Ascending aorta (tissue), 2 donors: ENCODE measurements around the gene MPRIP. TPM values are rescaled to one million over a fixed set of nuclear protein-coding genes. Genes with fewer than 3 reads are reported as not detected.
"Not testable (repeated sequence)": the region's sequence is repeated elsewhere in the genome, so short reads cannot be mapped to it uniquely, and the experiment has no call there.

Experiments
- DNase-seq, 2 donors: peaks; one replicate each; pipeline ENCODE4 v3.0.0-alpha.2; 2019; ENCODE audit warnings: low spot score in 2 of 2
- H3K27ac ChIP-seq, 2 donors: fragments of 200-600 bp; sonication (generic); one replicate each; pipeline ENCODE4 v1.5.1; 2016 to 2017; ENCODE audit warnings: mild to moderate bottlenecking in 1 of 2
- H3K27me3 ChIP-seq: fragments of 200-600 bp; sonication (generic); one replicate; pipeline ENCODE4 v1.5.1; 2017
- H3K36me3 ChIP-seq, 2 donors: fragments of 200-600 bp; sonication (generic); one replicate each; pipeline ENCODE4 v1.5.1; 2016
- H3K4me1 ChIP-seq, 2 donors: fragments of 200-600 bp; sonication (generic); one replicate each; pipeline ENCODE4 v1.5.1; 2016 to 2017; ENCODE audit warnings: mild to moderate bottlenecking in 1 of 2
- H3K4me3 ChIP-seq, 2 donors: fragments of 200-600 bp; sonication (generic); one replicate each; pipeline ENCODE4 v1.5.1; 2016 to 2017; ENCODE audit warnings: mild to moderate bottlenecking in 1 of 2
- H3K9me3 ChIP-seq, 2 donors: fragments of 200-600 bp; sonication (generic); one replicate each; pipeline ENCODE4 v1.5.1; 2016
- intact Hi-C: fragments of 100-400 bp; cut with DNase I; formaldehyde crosslinking; loops from one replicate; pipeline ENCODE4 v1.15.1; 2023
- total RNA-seq: library from RNA; depleted of rRNA; stranded (reverse); fragments of >200 nt; gene quantifications from one replicate; pipeline ENCODE4 v1.1.0, GENCODE V29; 2016
- TF ChIP-seq, protein P1 (sequence below), 3 experiments: fragments of 200-600 bp in 2 of 3; fragments of 450-650 bp in 1 of 3; sonication (generic) in 2 of 3; IDR thresholded peaks; one replicate each; pipeline ENCODE4 v1.5.1; 2016 to 2019; ENCODE audit warnings: antibody characterized with exemption in 3 of 3, mild to moderate bottlenecking in 1 of 3, moderate library complexity in 1 of 3

Gene MPRIP
- total RNA-seq, 1 donor from 2014 or later, result 246 TPM

DNA sequence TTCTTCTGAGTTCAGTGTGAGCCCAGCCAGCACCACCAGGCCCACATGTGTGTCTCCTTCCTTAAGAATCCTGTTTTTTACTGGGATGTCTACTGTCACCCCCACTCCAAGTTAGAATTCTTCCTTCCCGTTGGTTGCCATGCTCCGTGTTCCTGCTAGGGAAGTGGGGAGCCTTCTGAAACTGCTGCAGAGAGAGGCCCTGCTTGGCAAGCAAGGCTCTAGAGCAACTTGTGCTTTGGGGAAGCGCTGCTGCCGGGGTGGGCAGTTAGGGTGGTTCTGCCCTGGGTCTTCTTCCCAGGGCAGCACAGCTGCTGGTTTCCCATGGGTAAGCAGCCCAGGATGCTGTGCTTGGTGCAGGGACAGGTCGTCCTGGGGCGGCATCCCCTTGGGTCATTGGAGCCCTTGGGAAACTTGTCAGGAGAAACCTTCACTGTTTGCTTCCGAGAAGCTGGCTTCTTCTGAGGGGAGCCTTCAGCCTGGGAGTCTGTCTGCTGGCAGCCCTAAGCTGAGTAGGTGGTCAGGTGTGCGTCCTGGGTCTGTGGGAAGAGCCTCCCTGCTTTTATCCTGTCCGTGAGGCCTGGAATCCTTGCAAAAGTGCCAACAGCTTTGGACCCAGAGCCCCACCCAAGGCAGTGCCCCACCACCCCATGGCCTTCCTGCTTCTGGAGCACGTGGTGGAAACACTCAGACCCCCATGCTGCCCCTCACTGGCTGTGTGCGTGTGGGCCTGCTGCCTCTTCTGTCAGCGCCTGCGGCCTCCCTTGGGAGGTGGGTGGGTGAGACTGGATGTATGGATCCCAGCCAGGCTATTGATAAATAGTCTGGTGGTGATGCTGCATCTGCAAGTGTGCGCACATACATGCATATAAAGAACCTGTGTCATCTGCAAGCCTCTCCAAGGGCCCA is 92.0 kb downstream of the MPRIP start:
- no peak overlapping the region for H3K27ac ChIP-seq
- no peaks in the 10 kb centered on the region for H3K27me3 ChIP-seq
- H3K4me1 ChIP-seq, result no peaks in the 10 kb centered on the region
- peaks cover 81 to 98% of the 10 kb centered on the region in 2 donors for H3K36me3 ChIP-seq
- DNase-seq, result no peak
- H3K4me3 ChIP-seq, result no peak overlapping the region
- TF ChIP-seq, protein P1, sequence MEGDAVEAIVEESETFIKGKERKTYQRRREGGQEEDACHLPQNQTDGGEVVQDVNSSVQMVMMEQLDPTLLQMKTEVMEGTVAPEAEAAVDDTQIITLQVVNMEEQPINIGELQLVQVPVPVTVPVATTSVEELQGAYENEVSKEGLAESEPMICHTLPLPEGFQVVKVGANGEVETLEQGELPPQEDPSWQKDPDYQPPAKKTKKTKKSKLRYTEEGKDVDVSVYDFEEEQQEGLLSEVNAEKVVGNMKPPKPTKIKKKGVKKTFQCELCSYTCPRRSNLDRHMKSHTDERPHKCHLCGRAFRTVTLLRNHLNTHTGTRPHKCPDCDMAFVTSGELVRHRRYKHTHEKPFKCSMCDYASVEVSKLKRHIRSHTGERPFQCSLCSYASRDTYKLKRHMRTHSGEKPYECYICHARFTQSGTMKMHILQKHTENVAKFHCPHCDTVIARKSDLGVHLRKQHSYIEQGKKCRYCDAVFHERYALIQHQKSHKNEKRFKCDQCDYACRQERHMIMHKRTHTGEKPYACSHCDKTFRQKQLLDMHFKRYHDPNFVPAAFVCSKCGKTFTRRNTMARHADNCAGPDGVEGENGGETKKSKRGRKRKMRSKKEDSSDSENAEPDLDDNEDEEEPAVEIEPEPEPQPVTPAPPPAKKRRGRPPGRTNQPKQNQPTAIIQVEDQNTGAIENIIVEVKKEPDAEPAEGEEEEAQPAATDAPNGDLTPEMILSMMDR (IDR thresholded peaks at IDR 0.05), result no peak
- no peaks in the 10 kb centered on the region for H3K9me3 ChIP-seq
- intact Hi-C loops, result no loop called here

- H3K4me3 ChIP-seq, result no peak overlapping the region
- no peak for DNase-seq
- H3K27me3 ChIP-seq, result no peaks in the 10 kb centered on the region
- intact Hi-C loops, result no loop called here
- no peaks in the 10 kb centered on the region for H3K9me3 ChIP-seq
- H3K27ac ChIP-seq, result no peak overlapping the region
- TF ChIP-seq, protein P1 (IDR thresholded peaks at IDR 0.05), result no peak
- H3K4me1 ChIP-seq, result no peaks in the 10 kb centered on the region
- H3K36me3 ChIP-seq, result peaks cover 80 to 98% of the 10 kb centered on the region in 2 donors
These were observed 92.7 kb downstream of the MPRIP start for GRCh38 chr17:17134957-17135333.

DNA sequence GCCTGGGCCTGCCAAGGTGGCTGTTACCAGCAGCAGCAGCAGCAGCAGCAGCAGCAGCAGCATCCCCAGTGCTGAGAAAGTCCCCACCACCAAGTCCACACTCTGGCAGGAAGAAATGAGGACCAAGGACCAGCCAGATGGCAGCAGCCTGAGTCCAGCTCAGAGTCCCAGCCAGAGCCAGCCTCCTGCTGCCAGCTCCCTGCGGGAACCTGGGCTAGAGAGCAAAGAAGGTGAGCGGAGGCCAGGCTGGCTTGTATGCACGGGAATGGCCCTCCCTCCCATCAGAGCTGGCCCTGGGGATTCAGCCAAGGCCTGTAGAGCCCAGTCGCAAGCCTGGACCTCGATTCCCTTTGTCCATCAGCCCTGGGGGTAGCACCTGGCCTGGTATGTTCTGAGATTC is 94.0 kb downstream of the MPRIP start:
- H3K27me3 ChIP-seq, H3K27ac ChIP-seq, intact Hi-C loops, H3K9me3 ChIP-seq, H3K4me3 ChIP-seq, DNase-seq, H3K4me1 ChIP-seq: not testable (repeated sequence)
- peaks cover 75 to 96% of the 10 kb centered on the region in 2 donors for H3K36me3 ChIP-seq

- Histone ChIP-seq H3K36me3 (peaks cover 64 to 96% of the 10 kb centered on the region in 2 donors), H3K9me3 (no peaks in the 10 kb centered on the region), H3K27ac (no peak overlapping the region), H3K4me3 (no peak overlapping the region), H3K4me1 (peaks cover 0 to 4% of the 10 kb centered on the region in 2 donors), H3K27me3 (no peaks in the 10 kb centered on the region)
- no peak for DNase-seq
- TF ChIP-seq, protein P1 (IDR thresholded peaks at IDR 0.05), result no peak
- intact Hi-C loops, result no loop called here
These were observed 95.7 kb downstream of the MPRIP start for GRCh38 chr17:17137731-17138585.

GRCh38 chr17:17139972-17140589 is 97.8 kb downstream of the MPRIP start:
- intact Hi-C loops, result no loop called here

More at GRCh38 chr17:17139972-17140589, 97.8 kb downstream of the MPRIP start:
- TF ChIP-seq, protein P1 (IDR thresholded peaks at IDR 0.05), result no peak
- peak overlapping the region in 1 of 2 donors; percentile 51 for H3K27ac ChIP-seq
- H3K36me3 ChIP-seq, result peaks cover 74 to 97% of the 10 kb centered on the region in 2 donors
- peaks cover 0 to 4% of the 10 kb centered on the region in 2 donors for H3K4me1 ChIP-seq
- no peaks in the 10 kb centered on the region for H3K27me3 ChIP-seq
- no peaks in the 10 kb centered on the region for H3K9me3 ChIP-seq
- H3K4me3 ChIP-seq, result no peak overlapping the region
- DNase-seq, result no peak
